K562 (cell line): Measurements from ENCODE around the gene MGAT4C. TPM values are rescaled to one million over a fixed set of nuclear protein-coding genes. Genes with fewer than 3 reads are reported as not detected.

ENCODE experiments used
- ATAC-seq: fragments of 200-7000 bp; cut with Tn5 transposase; 3 replicates; pipeline ENCODE4 v1.9.1; 2020; ENCODE audit warnings: moderate library complexity
- BruUV-seq: library from RNA; stranded (reverse); fragments of 400-500 nt; replicated peaks from 2 replicates; lab custom pipeline; 2021; lab: Mats Ljungman, UMichigan
- CTCF ChIA-PET: fragments of 300-600 bp; formaldehyde crosslinking; extraction: SDS; loops from one replicate; lab custom pipeline; 2021; ENCODE audit warnings: low intra/inter-chr PET ratio; lab: Yijun Ruan, JAX
- POLR2A ChIA-PET: fragments of 300-600, 350-650 bp; sonication (Branson Sonifier 250); formaldehyde crosslinking; extraction: SDS; loops from one replicate; lab custom pipeline; 2021; ENCODE audit warnings: antibody characterized with exemption, inconsistent platforms; lab: Yijun Ruan, JAX
- DNase-seq, 4 experiments: peaks; one replicate each; pipeline versions ENCODE4 v3.0.0 to v3.0.0-alpha.2; 2011 to 2018; ENCODE audit warnings: low spot score in 3 of 4, mixed read lengths in 3 of 4; ENCODE audit errors: extremely low read depth in 1 of 4
- FAIRE-seq: peaks from 2 replicates; lab custom pipeline; 2011; peaks lifted over from hg19 to GRCh38; lab: Jason Lieb, UNC
- H2AFZ ChIP-seq: 2 replicates; pipeline ENCODE4 v1.6.0; 2011; ENCODE audit warnings: low read depth, low read length, control low read depth, inconsistent platforms
- H3K27ac ChIP-seq: fragments of 200-600 bp; 3 replicates; pipeline ENCODE4 v1.8.0; 2011; ENCODE audit warnings: low read depth, mild to moderate bottlenecking, control low read depth, inconsistent platforms, low read length, moderate library complexity, mixed read lengths; ENCODE audit errors: extremely low read depth
- H3K27me3 ChIP-seq, 2 experiments: fragments of 300-600 bp in 1 of 2; 2 replicates in 1 of 2; 3 replicates in 1 of 2; pipeline versions ENCODE4 v1.6.0 to v1.8.0; 2011; ENCODE audit warnings: inconsistent platforms in 2 of 2, low read length in 2 of 2, mild to moderate bottlenecking in 1 of 2, mixed read lengths in 1 of 2, moderate library complexity in 1 of 2; ENCODE audit not compliant: control insufficient read depth in 2 of 2, insufficient read depth in 2 of 2
- H3K36me3 ChIP-seq: fragments of 300-600 bp; 3 replicates; pipeline ENCODE4 v1.8.0; 2011; ENCODE audit warnings: mild to moderate bottlenecking, low read length, inconsistent platforms; ENCODE audit not compliant: control insufficient read depth, insufficient read depth
- H3K4me1 ChIP-seq, 2 experiments: fragments of 200-600 bp in 1 of 2; replicated peaks in 1 of 2; 2 replicates in 1 of 2; 3 replicates in 1 of 2; pipeline versions ENCODE4 v1.5.1 to v1.8.0; 2011; ENCODE audit warnings: inconsistent platforms in 2 of 2, low read length in 2 of 2, mild to moderate bottlenecking in 1 of 2, mixed read lengths in 1 of 2, moderate library complexity in 1 of 2; ENCODE audit not compliant: control insufficient read depth in 2 of 2, insufficient read depth in 2 of 2
- H3K4me2 ChIP-seq: 2 replicates; pipeline ENCODE4 v1.6.1; 2011; ENCODE audit warnings: low read length, control low read depth, inconsistent platforms, mixed read lengths; ENCODE audit not compliant: insufficient read depth
- H3K4me3 ChIP-seq: fragments of 200-600 bp; sonication (generic), shearing (Covaris generic); 2 replicates; pipeline ENCODE4 v1.5.1; 2016; ENCODE audit warnings: control low read depth, inconsistent platforms
- H3K79me2 ChIP-seq: fragments of 200-600 bp; 3 replicates; pipeline ENCODE4 v1.8.0; 2011; ENCODE audit warnings: low read length, inconsistent platforms; ENCODE audit not compliant: control insufficient read depth, insufficient read depth
- H3K9ac ChIP-seq, 2 experiments: 2 replicates each; pipeline versions ENCODE4 v1.6.0 to v1.6.1; 2011; ENCODE audit warnings: low read depth in 2 of 2, low read length in 2 of 2, control low read depth in 1 of 2, inconsistent platforms in 1 of 2, mild to moderate bottlenecking in 1 of 2, mixed read lengths in 1 of 2; ENCODE audit not compliant: insufficient read depth in 1 of 2
- H3K9me1 ChIP-seq: one replicate; pipeline ENCODE4 v1.6.0; 2011; ENCODE audit warnings: inconsistent platforms, mild to moderate bottlenecking, low read length, moderate library complexity; ENCODE audit not compliant: control insufficient read depth, insufficient read depth
- H3K9me3 ChIP-seq: replicated peaks from 2 replicates; pipeline ENCODE4 v1.5.1; 2011; ENCODE audit warnings: low read depth, low read length, inconsistent platforms; ENCODE audit not compliant: control insufficient read depth, insufficient read depth
- H4K20me1 ChIP-seq: replicated peaks from 2 replicates; pipeline ENCODE4 v1.6.1; 2011; ENCODE audit warnings: low read length, inconsistent platforms, mixed read lengths; ENCODE audit not compliant: control insufficient read depth, insufficient read depth
- IRF9 ChIP-seq: fragments of 450-650 bp; IDR thresholded peaks from 2 replicates; pipeline ENCODE4 v1.6.1; 2016; ENCODE audit warnings: missing biosample characterization, missing genetic modification characterization
- KAT7 ChIP-seq: sonication (generic); formaldehyde crosslinking; IDR thresholded peaks from 2 replicates; pipeline ENCODE4 v1.8.0; 2022; ENCODE audit warnings: missing genetic modification reagents, mild to moderate bottlenecking, borderline replicate concordance
- MGA ChIP-seq: fragments of 450-650 bp; IDR thresholded peaks from 2 replicates; pipeline ENCODE4 v1.6.1; 2016; ENCODE audit warnings: mild to moderate bottlenecking, moderate library complexity
- NR2C1 ChIP-seq, 2 experiments: fragments of 450-650 bp; IDR thresholded peaks; 2 replicates each; pipeline ENCODE4 v1.6.1; 2017; ENCODE audit warnings: mild to moderate bottlenecking in 2 of 2, antibody characterized with exemption in 1 of 2, inconsistent platforms in 1 of 2, missing compliant biosample characterization in 1 of 2, missing genetic modification characterization in 1 of 2
- WGBS: fragments of 100-300 bp; shearing (Covaris generic); methylation state at CpG from one replicate; pipeline ENCODE4 v1.1.6; 2016; ENCODE audit warnings: low coverage, mixed read lengths; ENCODE audit not compliant: insufficient coverage; ENCODE audit errors: missing lambda C conversion rate; 5-methylcytosine and 5-hydroxymethylcytosine counted together
- in situ Hi-C: fragments of 300-500 bp; cut with MboI; formaldehyde crosslinking; loops from 4 replicates; pipeline ENCODE4 v1.15.0; 2018; ENCODE audit warnings: inconsistent platforms, mixed read lengths
- intact Hi-C: fragments of 100-400 bp; cut with micrococcal nuclease; formaldehyde crosslinking; loops from 2 replicates; pipeline ENCODE4 v1.14.2; 2022
- polyA plus RNA-seq, 8 experiments: library from polyadenylated mRNA; depleted of rRNA in 4 of 8; stranded (reverse) in 5 of 8; unstranded in 3 of 8; fragments of >200 nt; fragmentation: Nextera tagmentation in 2 of 8; fragmentation: Illumina TruSeq in 1 of 8; extraction: Ambion mirVana in 2 of 8; extraction: Trizol in 1 of 8; gene quantifications; 2 replicates each; pipeline versions ENCODE4 v1.2.1 to v1.2.3, GENCODE V29; 2011 to 2014; ENCODE audit warnings: inconsistent platforms in 1 of 8, missing spikeins in 1 of 8
- total RNA-seq, 7 experiments: library from RNA; depleted of rRNA in 6 of 7; stranded (reverse); fragments of >200 nt in 6 of 7; fragmentation: Illumina TruSeq in 2 of 7; extraction: Trizol in 2 of 7; gene quantifications; 2 replicates each; pipeline versions ENCODE4 v1.2.1 to v1.2.3, GENCODE V29; 2011 to 2021; ENCODE audit warnings: low replicate concordance in 1 of 7

The MGAT4C gene
- total and polyA plus RNA-seq, 9 of the 15 experiments (the other 6 are each of a cell fraction or from before 2014, with no cell fraction given), result not detected

- BruUV-seq, result no TSS peak
- no peaks in the 10 kb centered on the region for H3K36me3 ChIP-seq
- intact Hi-C loops, result no loop called here
- ATAC-seq, result no peak
- H3K9ac ChIP-seq, result no peak overlapping the region
- POLR2A ChIA-PET, result no interaction called here
- no peak overlapping the region for H3K4me2 ChIP-seq
- no peaks in the 10 kb centered on the region for H3K4me1 ChIP-seq
- TF ChIP-seq IRF9 (tag) (no peak), MGA (no peak), NR2C1 (IDR thresholded peaks at IDR 0.05) (no peak), NR2C1 (tag; IDR thresholded peaks at IDR 0.05) (no peak), KAT7 (no peak)
- TF ChIP-seq, all 486 proteins: peak for 0
- in situ Hi-C loops, result no loop called here
- CTCF ChIA-PET, result no interaction called here
- Histone ChIP-seq H3K27ac (no peak overlapping the region), H3K9me1 (no peaks in the 10 kb centered on the region), H3K9me3 (no peaks in the 10 kb centered on the region), H2AFZ (no peak overlapping the region), H3K79me2 (no peaks in the 10 kb centered on the region), H3K27me3 (no peaks in the 10 kb centered on the region), H4K20me1 (no peaks in the 10 kb centered on the region), H3K4me3 (no peak overlapping the region)
- WGBS, result 7% methylated on average over 1 of the region's 1 CpG
- DNase-seq (no peak), FAIRE-seq (no peak)
Measured at GRCh38 chr12:85968606-85969005, 287.6 kb downstream of the MGAT4C start.
